ENCODE results near the gene NEMP2.

Gene NEMP2

GRCh38 chr2:190455358-190456095 is 79.0 kb downstream of the NEMP2 start:
- no peak for DNase-seq

DNA sequence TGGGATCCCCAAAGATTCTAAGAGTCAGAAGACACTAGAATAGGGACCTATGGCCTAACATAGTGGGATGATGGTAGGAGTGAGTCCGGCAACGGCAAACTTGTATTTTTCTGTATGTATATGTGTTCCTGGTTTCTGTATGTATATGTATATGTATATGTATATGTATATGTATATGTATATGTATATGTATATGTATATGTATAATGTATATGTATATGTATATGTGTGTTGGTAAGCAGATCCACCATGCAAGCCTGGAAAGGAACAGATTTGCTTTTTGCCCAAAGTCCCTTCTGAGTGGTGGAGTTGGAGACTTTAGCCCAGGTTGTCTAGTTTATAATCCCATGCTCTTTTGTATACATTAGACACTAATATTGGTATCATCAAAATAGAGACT is 79.7 kb downstream of the NEMP2 start:
- no peak for DNase-seq
